Calu3 (cell line): ENCODE data around the gene HLCS. TPM values are rescaled to one million over a fixed set of nuclear protein-coding genes. Genes with fewer than 3 reads are reported as not detected.

Experiments used
- BruUV-seq: library from RNA; stranded (reverse); fragments of 400-500 nt; replicated peaks from 2 replicates; lab custom pipeline; 2021; lab: Mats Ljungman, UMichigan
- CTCF ChIA-PET: fragments of 300-600 bp; sonication (Branson Sonifier 250); formaldehyde crosslinking; loops from one replicate; lab custom pipeline; 2022; ENCODE audit warnings: antibody characterized with exemption; lab: Charles Lee
- DNase-seq: peaks from one replicate; pipeline ENCODE4 v3.0.0; 2022
- H3K27ac Mint-ChIP-seq: one replicate; pipeline ENCODE4 v1.8.0; 2022; ENCODE audit warnings: mixed read lengths; ENCODE audit not compliant: unreplicated experiment
- H3K27me3 Mint-ChIP-seq: one replicate; pipeline ENCODE4 v1.8.0; 2022; ENCODE audit warnings: mixed read lengths; ENCODE audit not compliant: unreplicated experiment
- H3K36me3 Mint-ChIP-seq: one replicate; pipeline ENCODE4 v1.8.0; 2022; ENCODE audit warnings: mild to moderate bottlenecking, moderate library complexity, mixed read lengths; ENCODE audit not compliant: insufficient read depth, unreplicated experiment
- H3K4me1 Mint-ChIP-seq: one replicate; pipeline ENCODE4 v1.8.0; 2022; ENCODE audit warnings: mild to moderate bottlenecking, low read depth, mixed read lengths; ENCODE audit not compliant: unreplicated experiment
- H3K4me3 Mint-ChIP-seq: one replicate; pipeline ENCODE4 v1.8.0; 2022; ENCODE audit warnings: mild to moderate bottlenecking, low read depth, moderate library complexity, mixed read lengths; ENCODE audit not compliant: unreplicated experiment
- H3K9me3 Mint-ChIP-seq: one replicate; pipeline ENCODE4 v1.8.0; 2022; ENCODE audit warnings: low read depth, mixed read lengths; ENCODE audit not compliant: unreplicated experiment
- intact Hi-C: fragments of 100-400 bp; cut with micrococcal nuclease; formaldehyde crosslinking; loops from one replicate; pipeline ENCODE4 v1.10.0; 2022; ENCODE audit not compliant: unreplicated experiment
- total RNA-seq: library from RNA; stranded (reverse); gene quantifications from 2 replicates; pipeline ENCODE4 v1.2.3, GENCODE V29; 2022
- TF ChIP-seq, protein P1 (sequence below): fragments of 200-600 bp; IDR thresholded peaks from one replicate; pipeline ENCODE4 v1.8.0; 2022; ENCODE audit warnings: antibody characterized with exemption; ENCODE audit not compliant: unreplicated experiment

Gene HLCS
- total RNA-seq, 1 experiment from 2014 or later, result 18.4 TPM

- DNase-seq, result no peak
- Mint-ChIP-seq H3K27ac (no peak overlapping the region), H3K36me3 (peaks cover 34% of the 10 kb centered on the region), H3K9me3 (no peaks in the 10 kb centered on the region), H3K4me1 (peaks cover 14% of the 10 kb centered on the region), H3K4me3 (no peak overlapping the region), H3K27me3 (no peaks in the 10 kb centered on the region)
- CTCF ChIA-PET, result no interaction called here
- intact Hi-C loops, result no loop called here
- no TSS peak for BruUV-seq
- TF ChIP-seq, protein P1, sequence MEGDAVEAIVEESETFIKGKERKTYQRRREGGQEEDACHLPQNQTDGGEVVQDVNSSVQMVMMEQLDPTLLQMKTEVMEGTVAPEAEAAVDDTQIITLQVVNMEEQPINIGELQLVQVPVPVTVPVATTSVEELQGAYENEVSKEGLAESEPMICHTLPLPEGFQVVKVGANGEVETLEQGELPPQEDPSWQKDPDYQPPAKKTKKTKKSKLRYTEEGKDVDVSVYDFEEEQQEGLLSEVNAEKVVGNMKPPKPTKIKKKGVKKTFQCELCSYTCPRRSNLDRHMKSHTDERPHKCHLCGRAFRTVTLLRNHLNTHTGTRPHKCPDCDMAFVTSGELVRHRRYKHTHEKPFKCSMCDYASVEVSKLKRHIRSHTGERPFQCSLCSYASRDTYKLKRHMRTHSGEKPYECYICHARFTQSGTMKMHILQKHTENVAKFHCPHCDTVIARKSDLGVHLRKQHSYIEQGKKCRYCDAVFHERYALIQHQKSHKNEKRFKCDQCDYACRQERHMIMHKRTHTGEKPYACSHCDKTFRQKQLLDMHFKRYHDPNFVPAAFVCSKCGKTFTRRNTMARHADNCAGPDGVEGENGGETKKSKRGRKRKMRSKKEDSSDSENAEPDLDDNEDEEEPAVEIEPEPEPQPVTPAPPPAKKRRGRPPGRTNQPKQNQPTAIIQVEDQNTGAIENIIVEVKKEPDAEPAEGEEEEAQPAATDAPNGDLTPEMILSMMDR, result no peak
Measured at GRCh38 chr21:36717976-36718375, 248.5 kb downstream of the HLCS start.

DNA sequence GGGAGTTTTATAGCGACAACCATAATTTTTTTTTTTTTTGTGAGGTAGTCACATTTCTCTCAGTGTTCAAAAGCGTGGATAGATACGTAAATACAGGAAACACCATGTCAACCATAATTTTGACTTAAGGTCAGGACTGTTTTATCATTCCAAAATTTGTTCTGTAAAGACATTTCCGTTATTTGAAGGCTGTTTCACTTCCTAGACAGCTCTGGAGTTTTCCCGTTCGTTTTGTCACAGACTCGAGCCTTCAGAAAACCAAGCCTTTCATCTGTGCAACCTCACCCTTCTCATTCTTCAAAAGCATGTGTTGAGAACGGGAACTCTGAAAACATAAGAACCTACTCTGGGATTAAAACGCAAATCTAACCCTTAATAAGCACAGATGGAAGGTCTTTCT is 249.6 kb downstream of the HLCS start:
- Mint-ChIP-seq H3K9me3 (no peaks in the 10 kb centered on the region), H3K4me3 (no peak overlapping the region), H3K4me1 (peaks cover 14% of the 10 kb centered on the region), H3K36me3 (peaks cover 29% of the 10 kb centered on the region), H3K27me3 (no peaks in the 10 kb centered on the region), H3K27ac (no peak overlapping the region)
- TF ChIP-seq, protein P1, result no peak
- BruUV-seq, result no TSS peak
- no peak for DNase-seq
- CTCF ChIA-PET, result no interaction called here
- intact Hi-C loops, result no loop called here

DNA sequence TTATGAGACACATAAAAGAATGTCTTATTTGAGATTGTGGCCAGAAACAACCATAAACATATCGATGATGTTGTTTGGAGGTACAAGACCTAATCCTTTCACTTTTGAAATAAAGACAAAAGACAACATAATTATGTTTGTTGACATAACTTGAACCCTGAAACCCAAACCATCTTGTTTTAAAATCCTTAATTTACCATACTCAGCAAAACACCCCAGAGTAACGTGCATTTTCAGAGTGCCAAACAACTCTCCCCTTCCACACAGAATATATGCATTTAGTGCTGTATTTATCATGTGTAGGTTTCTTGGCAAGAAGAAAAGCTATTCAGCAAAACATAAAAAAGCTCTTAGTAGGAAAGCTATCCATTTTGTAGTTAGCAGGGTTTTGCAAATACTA is 250.1 kb downstream of the HLCS start:
- no peak for DNase-seq
- Mint-ChIP-seq H3K9me3 (no peaks in the 10 kb centered on the region), H3K4me3 (no peak overlapping the region), H3K36me3 (peaks cover 27% of the 10 kb centered on the region), H3K27ac (no peak overlapping the region), H3K4me1 (peaks cover 14% of the 10 kb centered on the region), H3K27me3 (no peaks in the 10 kb centered on the region)
- CTCF ChIA-PET, result no interaction called here
- BruUV-seq, result no TSS peak
- TF ChIP-seq, protein P1, result no peak
- intact Hi-C loops, result no loop called here

DNA sequence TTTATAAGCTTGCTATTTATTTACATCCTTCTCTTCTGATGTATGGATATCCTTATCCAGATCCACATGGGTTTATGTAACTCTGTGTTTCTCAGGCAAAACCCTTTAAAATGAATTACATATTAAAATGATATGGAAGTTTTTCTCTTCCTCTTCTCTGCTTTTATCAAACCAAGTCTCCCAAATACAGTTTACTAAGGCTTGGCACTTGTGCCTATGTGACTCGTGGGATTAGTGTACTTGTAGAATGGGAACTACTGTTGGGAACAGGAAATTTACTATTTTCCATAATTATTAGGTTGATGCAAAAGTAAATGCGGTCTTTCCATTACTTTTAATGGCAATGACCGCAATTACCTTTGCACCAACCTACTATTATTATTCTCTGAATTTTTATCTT is 252.7 kb downstream of the HLCS start:
- TF ChIP-seq, protein P1, result no peak
- Mint-ChIP-seq H3K36me3 (peaks cover 14% of the 10 kb centered on the region), H3K27me3 (no peaks in the 10 kb centered on the region), H3K27ac (no peak overlapping the region), H3K4me3 (no peak overlapping the region), H3K4me1 (peaks cover 4% of the 10 kb centered on the region), H3K9me3 (no peaks in the 10 kb centered on the region)
- intact Hi-C loops, result no loop called here
- CTCF ChIA-PET, result no interaction called here
- BruUV-seq, result no TSS peak
- no peak for DNase-seq
